Right lung (tissue), 10 donors: ENCODE data around the gene BICDL1. TPM values are rescaled to one million over a fixed set of nuclear protein-coding genes. Genes with fewer than 3 reads are reported as not detected.
"Not testable (repeated sequence)": the region's sequence is repeated elsewhere in the genome, so short reads cannot be mapped to it uniquely, and the experiment has no call there.

ENCODE experiments used
- DNase-seq, 2 donors: peaks; one replicate each; pipeline ENCODE4 v3.0.0-alpha.2; 2013
- long read RNA-seq, 8 donors: transcript quantifications; one replicate each; lab custom pipeline, GENCODE V29; 2026
- polyA plus RNA-seq, 5 donors: library from polyadenylated mRNA; unstranded; fragments of 120-200 nt; gene quantifications; one replicate each; pipeline versions ENCODE4 v1.2.1 to v1.2.3, GENCODE V29; 2013; ENCODE audit warnings: inconsistent platforms in 1 of 5, low replicate concordance in 1 of 5; ENCODE audit not compliant: insufficient read length in 5 of 5, insufficient read depth in 1 of 5

The BICDL1 gene
- 1 to 10 TPM; 1.6 to 4.0 (median 2.8) TPM for polyA plus RNA-seq
- long read RNA-seq, donor 1, partial matches to known transcripts = 0 of 1 reads
- long read RNA-seq, donor 1, other reads (novel, unspliced or antisense) = 0 of 1 reads
- long read RNA-seq, donor 2, partial matches to known transcripts = 0 of 1 reads
- long read RNA-seq, donor 2, other reads (novel, unspliced or antisense) = 0 of 1 reads
- long read RNA-seq, donor 3 = 0 reads
- long read RNA-seq, donor 4 = 0 reads
- long read RNA-seq, donor 5 = 0 reads
- long read RNA-seq, donor 6 = 0 reads
- long read RNA-seq, donor 7 = 0 reads
- long read RNA-seq, donor 8, partial matches to known transcripts = 0 of 1 reads
- long read RNA-seq, donor 8, other reads (novel, unspliced or antisense) = 0 of 1 reads

GRCh38 chr12:119988472-119989360 is at the start of gene BICDL1:
Gene BICDL1 (plus strand): TSS chr12:119989236. CDS start chr12:119989869, 633 bp downstream.
- peak; percentile 71 to 76 for DNase-seq

- no peak for DNase-seq
Observed at GRCh38 chr12:119940897-119941296, 48.1 kb upstream of the BICDL1 start.

- no peak for DNase-seq
Observed at GRCh38 chr12:119942386-119942785, 46.6 kb upstream of the BICDL1 start.

- no peak for DNase-seq
Observed at GRCh38 chr12:119946213-119946612, 42.8 kb upstream of the BICDL1 start.

GRCh38 chr12:119949145-119949544 is 39.9 kb upstream of the BICDL1 start:
- DNase-seq = peak in 1 of 2 donors; percentile 18

- DNase-seq = no peak
Observed at GRCh38 chr12:119949594-119949993, 39.4 kb upstream of the BICDL1 start.

GRCh38 chr12:119956047-119956446 is 33.0 kb upstream of the BICDL1 start:
- no peak for DNase-seq

GRCh38 chr12:119957135-119957534 is 31.9 kb upstream of the BICDL1 start:
- no peak for DNase-seq

- DNase-seq = no peak
Observed at GRCh38 chr12:119959435-119959834, 29.6 kb upstream of the BICDL1 start.

- DNase-seq = no peak
Observed at GRCh38 chr12:119964123-119964522, 24.9 kb upstream of the BICDL1 start.

- no peak for DNase-seq
Observed at GRCh38 chr12:119964929-119965328, 24.1 kb upstream of the BICDL1 start.

GRCh38 chr12:119980242-119980641 is 8.8 kb upstream of the BICDL1 start:
- DNase-seq = no peak

GRCh38 chr12:119980702-119981101 is 8.3 kb upstream of the BICDL1 start:
- not testable (repeated sequence) for DNase-seq

- peak in 1 of 2 donors; percentile 19 for DNase-seq
Observed at GRCh38 chr12:119989361-119989730, 310 bp downstream of the BICDL1 start.

GRCh38 chr12:119989731-119990381 is 820 bp downstream of the BICDL1 start:
- peak; percentile 71 to 72 for DNase-seq

GRCh38 chr12:119990382-119990874 is 1.4 kb downstream of the BICDL1 start:
- DNase-seq = no peak

GRCh38 chr12:119992129-119992705 is 3.2 kb downstream of the BICDL1 start:
- no peak for DNase-seq

- DNase-seq = no peak
Observed at GRCh38 chr12:119994892-119995658, 6.0 kb downstream of the BICDL1 start.

- no peak for DNase-seq
Observed at GRCh38 chr12:119996417-119996816, 7.4 kb downstream of the BICDL1 start.

GRCh38 chr12:119998471-119999245 is 9.6 kb downstream of the BICDL1 start:
- DNase-seq = no peak
